GM12878 (cell line): ENCODE results near the gene COA1. TPM values are rescaled to one million over a fixed set of nuclear protein-coding genes. Genes with fewer than 3 reads are reported as not detected.

Experiments
- ATAC-seq: fragments of 200-7000 bp; cut with Tn5 transposase; 3 replicates; pipeline ENCODE4 v1.9.1; 2020; ENCODE audit warnings: mild to moderate bottlenecking, moderate library complexity
- BruUV-seq: library from RNA; stranded (reverse); fragments of 400-500 nt; replicated peaks from 2 replicates; lab custom pipeline; 2021; lab: Mats Ljungman, UMichigan
- CTCF ChIA-PET: fragments of 300-600 bp; sonication (Branson Sonifier 250); formaldehyde crosslinking; extraction: SDS; loops from one replicate; lab custom pipeline; 2021; ENCODE audit warnings: inconsistent platforms; lab: Yijun Ruan, JAX
- POLR2A ChIA-PET: fragments of 350-600 bp; formaldehyde crosslinking; extraction: SDS; loops from one replicate; lab custom pipeline; 2021; ENCODE audit warnings: inconsistent platforms; lab: Charles Lee
- RAD21 ChIA-PET: fragments of 300-600 bp; sonication (Branson Sonifier 250); formaldehyde crosslinking; loops from one replicate; lab custom pipeline; 2023; ENCODE audit warnings: antibody characterized with exemption; ENCODE audit not compliant: unreplicated experiment; lab: Charles Lee
- SMC1A ChIA-PET: fragments of 300-600 bp; sonication (Branson Sonifier 250); formaldehyde crosslinking; loops from one replicate; lab custom pipeline; 2023; ENCODE audit not compliant: unreplicated experiment, uncharacterized antibody; lab: Charles Lee
- DNase-seq: peaks from one replicate; pipeline ENCODE4 v3.0.0-alpha.2; 2011; ENCODE audit warnings: low read depth, low spot score
- FAIRE-seq: peaks from 3 replicates; lab custom pipeline; 2011; peaks lifted over from hg19 to GRCh38; lab: Jason Lieb, UNC
- H2AFZ ChIP-seq: 2 replicates; pipeline ENCODE4 v1.6.0; 2011; ENCODE audit warnings: low read depth, low read length, control low read depth; ENCODE audit not compliant: control insufficient read depth
- H3K27ac ChIP-seq: 2 replicates; pipeline ENCODE4 v1.5.1; 2011; ENCODE audit warnings: control low read depth; ENCODE audit not compliant: control insufficient read depth, insufficient read depth
- H3K27me3 ChIP-seq, 2 experiments: replicated peaks in 1 of 2; 2 replicates each; pipeline versions ENCODE4 v1.6.0 to v1.6.1; 2011; ENCODE audit warnings: low read length in 1 of 2; ENCODE audit not compliant: control insufficient read depth in 2 of 2, insufficient read depth in 2 of 2
- H3K36me3 ChIP-seq, 2 experiments: 2 replicates each; pipeline ENCODE4 v1.5.1; 2011; ENCODE audit warnings: low read length in 1 of 2; ENCODE audit not compliant: control insufficient read depth in 2 of 2, insufficient read depth in 2 of 2
- H3K4me1 ChIP-seq: 2 replicates; pipeline ENCODE4 v1.6.1; 2011; ENCODE audit warnings: mild to moderate bottlenecking, low read length, moderate library complexity, mixed read lengths; ENCODE audit not compliant: control insufficient read depth, insufficient read depth
- H3K4me2 ChIP-seq: 2 replicates; pipeline ENCODE4 v1.6.0; 2011; ENCODE audit warnings: control low read depth; ENCODE audit not compliant: control insufficient read depth, insufficient read depth
- H3K4me3 ChIP-seq: fragments of 200-600 bp; sonication (generic); 2 replicates; pipeline ENCODE4 v1.5.1; 2016
- H3K79me2 ChIP-seq: 2 replicates; pipeline ENCODE4 v1.6.0; 2011; ENCODE audit warnings: low read length; ENCODE audit not compliant: control insufficient read depth, insufficient read depth
- H3K9ac ChIP-seq: 2 replicates; pipeline ENCODE4 v1.8.0; 2011; ENCODE audit warnings: low read length, control low read depth, mixed read lengths; ENCODE audit not compliant: control insufficient read depth, insufficient read depth
- H3K9me3 ChIP-seq: replicated peaks from 3 replicates; pipeline ENCODE4 v1.5.1; 2011; ENCODE audit warnings: mild to moderate bottlenecking, low read length; ENCODE audit not compliant: control insufficient read depth, insufficient read depth
- H4K20me1 ChIP-seq: 2 replicates; pipeline ENCODE4 v1.6.0; 2011; ENCODE audit not compliant: control insufficient read depth, insufficient read depth
- BCLAF1 ChIP-seq: fragments of 450-650 bp; IDR thresholded peaks from 2 replicates; pipeline ENCODE4 v1.6.1; 2017; ENCODE audit warnings: antibody characterized with exemption, mild to moderate bottlenecking, moderate library complexity
- CBX5 ChIP-seq: sonication (generic); IDR thresholded peaks from 2 replicates; pipeline ENCODE4 v1.6.1; 2016; ENCODE audit warnings: low read depth, moderate library complexity, mild to moderate bottlenecking, inconsistent platforms
- IKZF2 ChIP-seq, 2 experiments: fragments of 450-650 bp; IDR thresholded peaks; 2 replicates each; pipeline ENCODE4 v1.6.1; 2017; ENCODE audit warnings: mild to moderate bottlenecking in 2 of 2, moderate library complexity in 2 of 2
- KAT2A ChIP-seq: conservative IDR thresholded peaks from 2 replicates; pipeline ENCODE4 v1.6.1; 2011; ENCODE audit warnings: low read depth, low read length; ENCODE audit not compliant: control insufficient read depth
- MEF2A ChIP-seq: IDR thresholded peaks from 2 replicates; pipeline ENCODE4 v1.6.1; 2011; ENCODE audit warnings: low read depth, mild to moderate bottlenecking, low read length, moderate library complexity; ENCODE audit not compliant: insufficient read depth
- MTA2 ChIP-seq: fragments of 450-650 bp; IDR thresholded peaks from 2 replicates; pipeline ENCODE4 v1.6.1; 2016; ENCODE audit warnings: low read depth, mild to moderate bottlenecking, moderate library complexity
- NR2C2 ChIP-seq: IDR thresholded peaks from 2 replicates; pipeline ENCODE4 v1.6.1; 2011; ENCODE audit warnings: borderline replicate concordance, low read depth; ENCODE audit not compliant: control insufficient read depth, insufficient read length
- NR2F1 ChIP-seq: fragments of 450-650 bp; conservative IDR thresholded peaks from 2 replicates; pipeline ENCODE4 v1.6.1; 2017; ENCODE audit warnings: mild to moderate bottlenecking
- NRF1 ChIP-seq: conservative IDR thresholded peaks from 2 replicates; pipeline ENCODE4 v1.6.1; 2011; ENCODE audit warnings: mild to moderate bottlenecking, low read depth, low read length, improper control_type of control experiment
- PAX5 ChIP-seq: IDR thresholded peaks from 2 replicates; pipeline ENCODE4 v1.6.1; 2011; ENCODE audit warnings: low read depth, low read length, borderline replicate concordance
- STAT3 ChIP-seq: IDR thresholded peaks from 2 replicates; pipeline ENCODE4 v1.6.1; 2011; ENCODE audit warnings: low read depth, low read length, improper control_type of control experiment
- SUZ12 ChIP-seq: fragments of 200-600 bp; sonication (generic); IDR thresholded peaks from one replicate; pipeline ENCODE4 v1.6.1; 2018; ENCODE audit warnings: antibody characterized with exemption, mild to moderate bottlenecking; ENCODE audit not compliant: unreplicated experiment
- WGBS: methylation state at CpG from one replicate; pipeline ENCODE4 v1.1.6; 2016; ENCODE audit warnings: low lambda C conversion rate; ENCODE audit not compliant: insufficient replicate concordance, insufficient coverage; ENCODE audit errors: missing lambda C conversion rate; 5-methylcytosine and 5-hydroxymethylcytosine counted together
- in situ Hi-C: fragments of 300-500 bp; cut with MboI; formaldehyde crosslinking; loops from 9 replicates; pipeline ENCODE4 v1.14.3; 2018; ENCODE audit warnings: mixed read lengths
- intact Hi-C: fragments of 100-400 bp; cut with micrococcal nuclease; formaldehyde crosslinking; loops from one replicate; pipeline ENCODE4 v1.14.2; 2022; ENCODE audit not compliant: unreplicated experiment
- polyA plus RNA-seq, 11 experiments: library from polyadenylated mRNA; depleted of rRNA in 4 of 11; unstranded in 6 of 11; stranded (reverse) in 5 of 11; fragments of >200 nt; fragmentation: Nextera tagmentation in 4 of 11; fragmentation: Illumina TruSeq in 1 of 11; extraction: Ambion mirVana in 4 of 11; extraction: Trizol in 1 of 11; gene quantifications; 1 replicate in 1 of 11; 2 replicates in 10 of 11; pipeline versions ENCODE4 v1.2.1 to v1.2.3, GENCODE V29; 2011 to 2016; ENCODE audit warnings: inconsistent platforms in 2 of 11, missing spikeins in 2 of 11, low read depth in 1 of 11
- total RNA-seq, 4 experiments: library from RNA; depleted of rRNA in 3 of 4; stranded (reverse); fragments of >200 nt in 3 of 4; fragmentation: Illumina TruSeq in 1 of 4; extraction: Trizol in 1 of 4; gene quantifications; 2 replicates each; pipeline versions ENCODE4 v1.2.1 to v1.2.3, GENCODE V29; 2013 to 2021
- TF ChIP-seq, protein P1 (sequence below): IDR thresholded peaks from 2 replicates; pipeline ENCODE4 v1.6.1; 2011; ENCODE audit warnings: borderline replicate concordance, low read depth, mild to moderate bottlenecking, moderate library complexity, mixed read lengths, low read length; ENCODE audit not compliant: insufficient read depth; ENCODE audit errors: extremely low read length
- TF ChIP-seq, protein P2 (sequence below): fragments of 450-650 bp; IDR thresholded peaks from 2 replicates; pipeline ENCODE4 v1.6.1; 2017; ENCODE audit warnings: mild to moderate bottlenecking, moderate library complexity

The COA1 gene
- total and polyA plus RNA-seq, 10 of the 15 experiments (the other 5 are each of a cell fraction or from before 2014, with no cell fraction given), result 83.1 to 258 (median 111) TPM

DNA sequence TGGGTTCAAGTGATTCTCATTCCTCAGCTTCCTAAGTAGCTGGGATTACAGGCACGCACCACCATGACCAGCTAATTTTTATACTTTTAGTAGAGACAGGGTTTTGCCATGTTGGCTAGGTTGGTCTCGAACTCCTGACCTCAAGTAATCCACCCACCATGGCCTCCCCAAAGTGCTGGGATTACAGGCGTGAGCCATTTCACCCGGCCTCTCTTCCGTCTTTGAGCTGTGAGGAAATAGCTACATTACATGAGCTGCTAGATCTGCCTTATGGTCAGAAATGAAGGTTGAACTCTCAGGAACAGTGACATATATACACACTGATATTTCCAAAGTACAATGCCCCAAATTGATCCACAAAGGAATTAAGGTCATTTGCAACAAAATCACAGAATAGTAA lies 31.5 kb upstream of the COA1 start:
- Histone ChIP-seq H3K9ac (no peak overlapping the region), H3K4me2 (0 out of 2 replicates have a peak overlapping the region, but pooled peaks have one; percentile 41), H3K27ac (no peak overlapping the region), H3K4me3 (no peak overlapping the region), H3K79me2 (peaks cover 44% of the 10 kb centered on the region), H2AFZ (no peak overlapping the region), H3K9me3 (no peaks in the 10 kb centered on the region), H4K20me1 (no peaks in the 10 kb centered on the region), H3K4me1 (peaks cover 52% of the 10 kb centered on the region), H3K36me3 (no peaks in the 10 kb centered on the region), H3K27me3 (no peaks in the 10 kb centered on the region)
- FAIRE-seq (no peak), ATAC-seq (no peak), DNase-seq (no peak)
- WGBS, result 100% methylated on average over 5 of the region's 5 CpGs
- POLR2A ChIA-PET, result interaction anchor here (0.6 to 3.1 kb wide), 9 partner anchors 11 to 176 kb away, joined by 3 to 13 read pairs (median 3); no protein-coding TSS in a partner anchor
- no TSS peak for BruUV-seq
- RAD21 ChIA-PET, result interaction anchor here (1.2 to 5.9 kb wide), 11 partner anchors 10 to 826 kb away, joined by 3 to 49 read pairs (median 10); partner anchors contain the start of genes COA1 and STK17A
- TF ChIP-seq SUZ12, result no peak
- TF ChIP-seq BCLAF1, result no peak
- TF ChIP-seq PAX5, result no peak
- TF ChIP-seq NR2C2, result no peak
- TF ChIP-seq, protein P1, sequence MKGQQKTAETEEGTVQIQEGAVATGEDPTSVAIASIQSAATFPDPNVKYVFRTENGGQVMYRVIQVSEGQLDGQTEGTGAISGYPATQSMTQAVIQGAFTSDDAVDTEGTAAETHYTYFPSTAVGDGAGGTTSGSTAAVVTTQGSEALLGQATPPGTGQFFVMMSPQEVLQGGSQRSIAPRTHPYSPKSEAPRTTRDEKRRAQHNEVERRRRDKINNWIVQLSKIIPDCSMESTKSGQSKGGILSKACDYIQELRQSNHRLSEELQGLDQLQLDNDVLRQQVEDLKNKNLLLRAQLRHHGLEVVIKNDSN, result no peak
- no peak for TF ChIP-seq KAT2A
- no peak for TF ChIP-seq IKZF2 (IDR thresholded peaks at IDR 0.05)
- no peak for TF ChIP-seq NR2F1
- no peak for TF ChIP-seq NRF1
- TF ChIP-seq MEF2A, result no peak
- TF ChIP-seq MTA2, result no peak
- no peak for TF ChIP-seq CBX5
- TF ChIP-seq STAT3, result no peak
- TF ChIP-seq, protein P2, sequence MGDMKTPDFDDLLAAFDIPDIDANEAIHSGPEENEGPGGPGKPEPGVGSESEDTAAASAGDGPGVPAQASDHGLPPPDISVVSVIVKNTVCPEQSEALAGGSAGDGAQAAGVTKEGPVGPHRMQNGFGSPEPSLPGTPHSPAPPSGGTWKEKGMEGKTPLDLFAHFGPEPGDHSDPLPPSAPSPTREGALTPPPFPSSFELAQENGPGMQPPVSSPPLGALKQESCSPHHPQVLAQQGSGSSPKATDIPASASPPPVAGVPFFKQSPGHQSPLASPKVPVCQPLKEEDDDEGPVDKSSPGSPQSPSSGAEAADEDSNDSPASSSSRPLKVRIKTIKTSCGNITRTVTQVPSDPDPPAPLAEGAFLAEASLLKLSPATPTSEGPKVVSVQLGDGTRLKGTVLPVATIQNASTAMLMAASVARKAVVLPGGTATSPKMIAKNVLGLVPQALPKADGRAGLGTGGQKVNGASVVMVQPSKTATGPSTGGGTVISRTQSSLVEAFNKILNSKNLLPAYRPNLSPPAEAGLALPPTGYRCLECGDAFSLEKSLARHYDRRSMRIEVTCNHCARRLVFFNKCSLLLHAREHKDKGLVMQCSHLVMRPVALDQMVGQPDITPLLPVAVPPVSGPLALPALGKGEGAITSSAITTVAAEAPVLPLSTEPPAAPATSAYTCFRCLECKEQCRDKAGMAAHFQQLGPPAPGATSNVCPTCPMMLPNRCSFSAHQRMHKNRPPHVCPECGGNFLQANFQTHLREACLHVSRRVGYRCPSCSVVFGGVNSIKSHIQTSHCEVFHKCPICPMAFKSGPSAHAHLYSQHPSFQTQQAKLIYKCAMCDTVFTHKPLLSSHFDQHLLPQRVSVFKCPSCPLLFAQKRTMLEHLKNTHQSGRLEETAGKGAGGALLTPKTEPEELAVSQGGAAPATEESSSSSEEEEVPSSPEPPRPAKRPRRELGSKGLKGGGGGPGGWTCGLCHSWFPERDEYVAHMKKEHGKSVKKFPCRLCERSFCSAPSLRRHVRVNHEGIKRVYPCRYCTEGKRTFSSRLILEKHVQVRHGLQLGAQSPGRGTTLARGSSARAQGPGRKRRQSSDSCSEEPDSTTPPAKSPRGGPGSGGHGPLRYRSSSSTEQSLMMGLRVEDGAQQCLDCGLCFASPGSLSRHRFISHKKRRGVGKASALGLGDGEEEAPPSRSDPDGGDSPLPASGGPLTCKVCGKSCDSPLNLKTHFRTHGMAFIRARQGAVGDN, result no peak
- intact Hi-C loops (loop anchor here (5.0 kb wide), 1 partner anchor 34 kb away; the partner anchor contains the start of gene COA1), in situ Hi-C loops (no loop called here)
- SMC1A ChIA-PET, result interaction anchor here (0.7 to 9.8 kb wide), 9 partner anchors 24 to 176 kb away, joined by 3 to 84 read pairs (median 3); no protein-coding TSS in a partner anchor
- CTCF ChIA-PET, result interaction anchor here (0.7 to 6.8 kb wide), 9 partner anchors 11 to 179 kb away, joined by 3 to 36 read pairs (median 7); partner anchors contain the start of genes COA1 and STK17A
